Measurements from ENCODE around the gene SLC4A9. TPM values are rescaled to one million over a fixed set of nuclear protein-coding genes. Genes with fewer than 3 reads are reported as not detected.
A peak's percentile ranks its signal among the peaks of the same experiment; 100 is the strongest.

The SLC4A9 gene
- total RNA-seq, 2 donors from 2014 or later, result not detected

- DNase-seq (ENCODE audit: low spot score), result no peak
- no peaks in the 10 kb centered on the region for H3K9me3 ChIP-seq
- H3K36me3 ChIP-seq, result no peaks in the 10 kb centered on the region
- H3K27ac ChIP-seq, result no peak overlapping the region
- no peaks in the 10 kb centered on the region for H3K27me3 ChIP-seq (replicated peaks; ENCODE audit: insufficient read depth)
- no peak for TF ChIP-seq POLR2AphosphoS5 (IDR thresholded peaks at IDR 0.05)
- TF ChIP-seq, protein P1, sequence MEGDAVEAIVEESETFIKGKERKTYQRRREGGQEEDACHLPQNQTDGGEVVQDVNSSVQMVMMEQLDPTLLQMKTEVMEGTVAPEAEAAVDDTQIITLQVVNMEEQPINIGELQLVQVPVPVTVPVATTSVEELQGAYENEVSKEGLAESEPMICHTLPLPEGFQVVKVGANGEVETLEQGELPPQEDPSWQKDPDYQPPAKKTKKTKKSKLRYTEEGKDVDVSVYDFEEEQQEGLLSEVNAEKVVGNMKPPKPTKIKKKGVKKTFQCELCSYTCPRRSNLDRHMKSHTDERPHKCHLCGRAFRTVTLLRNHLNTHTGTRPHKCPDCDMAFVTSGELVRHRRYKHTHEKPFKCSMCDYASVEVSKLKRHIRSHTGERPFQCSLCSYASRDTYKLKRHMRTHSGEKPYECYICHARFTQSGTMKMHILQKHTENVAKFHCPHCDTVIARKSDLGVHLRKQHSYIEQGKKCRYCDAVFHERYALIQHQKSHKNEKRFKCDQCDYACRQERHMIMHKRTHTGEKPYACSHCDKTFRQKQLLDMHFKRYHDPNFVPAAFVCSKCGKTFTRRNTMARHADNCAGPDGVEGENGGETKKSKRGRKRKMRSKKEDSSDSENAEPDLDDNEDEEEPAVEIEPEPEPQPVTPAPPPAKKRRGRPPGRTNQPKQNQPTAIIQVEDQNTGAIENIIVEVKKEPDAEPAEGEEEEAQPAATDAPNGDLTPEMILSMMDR (IDR thresholded peaks at IDR 0.05), result no peak
- TF ChIP-seq POLR2A (IDR thresholded peaks at IDR 0.05), result no peak
- WGBS, result 78% methylated on average over 5 of the region's 5 CpGs
- intact Hi-C loops (cut with DNase I), result no loop called here
- H3K4me1 ChIP-seq (replicated peaks), result no peaks in the 10 kb centered on the region
- no peak overlapping the region for H3K4me3 ChIP-seq
Measured at GRCh38 chr5:140317859-140318258, 42.1 kb upstream of the SLC4A9 start.

GRCh38 chr5:140318792-140319191 lies 41.2 kb upstream of the SLC4A9 start:
- Histone ChIP-seq H3K4me3 (no peak overlapping the region), H3K4me1 (replicated peaks) (peaks cover 9% of the 10 kb centered on the region), H3K27ac (no peak overlapping the region), H3K9me3 (no peaks in the 10 kb centered on the region), H3K36me3 (no peaks in the 10 kb centered on the region), H3K27me3 (replicated peaks; ENCODE audit: insufficient read depth) (no peaks in the 10 kb centered on the region)
- DNase-seq (ENCODE audit: low spot score), result no peak
- intact Hi-C loops (cut with DNase I), result no loop called here
- 56% methylated on average over 4 of the region's 4 CpGs for WGBS
- TF ChIP-seq, protein P1 (IDR thresholded peaks at IDR 0.05), result no peak
- TF ChIP-seq POLR2A (IDR thresholded peaks at IDR 0.05), result no peak
- no peak for TF ChIP-seq POLR2AphosphoS5 (IDR thresholded peaks at IDR 0.05)

- TF ChIP-seq POLR2AphosphoS5 (IDR thresholded peaks at IDR 0.05) (no peak), POLR2A (IDR thresholded peaks at IDR 0.05) (no peak)
- TF ChIP-seq, protein P1 (IDR thresholded peaks at IDR 0.05), result no peak
- Histone ChIP-seq H3K4me3 (no peak overlapping the region), H3K27ac (no peak overlapping the region), H3K27me3 (replicated peaks; ENCODE audit: insufficient read depth) (no peaks in the 10 kb centered on the region), H3K4me1 (replicated peaks) (peaks cover 19% of the 10 kb centered on the region), H3K9me3 (no peaks in the 10 kb centered on the region), H3K36me3 (no peaks in the 10 kb centered on the region)
- no peak for DNase-seq (ENCODE audit: low spot score)
- intact Hi-C loops (cut with DNase I), result no loop called here
- 100% methylated on average over 1 of the region's 1 CpG for WGBS
Measured at GRCh38 chr5:140319833-140320232, 40.2 kb upstream of the SLC4A9 start.

DNA sequence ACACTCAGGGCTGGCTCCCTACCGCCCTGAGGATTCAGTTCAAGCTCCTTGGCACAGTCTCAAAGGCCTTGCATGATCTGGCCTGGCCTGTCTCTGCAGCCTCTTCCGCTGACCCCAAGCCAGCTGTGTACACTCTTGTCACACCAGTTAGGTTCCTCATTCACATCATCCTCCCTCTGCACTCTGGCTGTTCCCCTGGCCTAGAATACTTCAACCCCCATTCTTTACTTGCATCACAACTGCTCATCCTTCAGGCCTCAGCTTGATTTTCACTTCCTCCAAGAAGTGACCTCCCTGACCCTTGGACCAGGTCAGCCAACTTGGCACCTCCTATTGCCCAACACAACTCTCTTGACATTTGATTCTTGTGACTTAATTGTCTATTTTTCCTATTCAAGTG lies 38.2 kb upstream of the SLC4A9 start:
- no peak for TF ChIP-seq POLR2A (IDR thresholded peaks at IDR 0.05)
- TF ChIP-seq, protein P1 (IDR thresholded peaks at IDR 0.05), result no peak
- no peak for TF ChIP-seq POLR2AphosphoS5 (IDR thresholded peaks at IDR 0.05)
- no peaks in the 10 kb centered on the region for H3K36me3 ChIP-seq
- peaks cover 26% of the 10 kb centered on the region for H3K4me1 ChIP-seq (replicated peaks)
- peak overlapping the region; percentile 85 to 91 for H3K27ac ChIP-seq
- no peaks in the 10 kb centered on the region for H3K27me3 ChIP-seq (replicated peaks; ENCODE audit: insufficient read depth)
- intact Hi-C loops (cut with DNase I), result no loop called here
- WGBS, result 61% methylated on average over 2 of the region's 2 CpGs
- DNase-seq (ENCODE audit: low spot score), result no peak
- H3K9me3 ChIP-seq, result no peaks in the 10 kb centered on the region
- no peak overlapping the region for H3K4me3 ChIP-seq

All from prostate gland (tissue), 2 donors.